ENCODE results near the gene SEMA4D.

- TF ChIP-seq CTCF (IDR thresholded peaks at IDR 0.05) (no peak), ZFX (IDR thresholded peaks at IDR 0.05; ENCODE audit: borderline replicate concordance) (no peak)
Observed at GRCh38 chr9:89352874-89353649, 144.9 kb downstream of the SEMA4D start.
